Tibial nerve (tissue), 4 donors: ENCODE measurements around the gene PSME3.

Source experiments
- CTCF ChIP-seq, 5 experiments: fragments of 200-600 bp in 3 of 5; fragments of 450-650 bp in 2 of 5; sonication (generic) in 3 of 5; IDR thresholded peaks; one replicate each; pipeline ENCODE4 v1.5.1; 2016 to 2019; ENCODE audit warnings: antibody characterized with exemption in 5 of 5, mild to moderate bottlenecking in 3 of 5, moderate library complexity in 2 of 5
- EP300 ChIP-seq, 2 donors: sonication (generic); formaldehyde crosslinking; IDR thresholded peaks; one replicate each; pipeline ENCODE4 v1.6.1; 2017; ENCODE audit warnings: antibody characterized with exemption in 2 of 2, mild to moderate bottlenecking in 1 of 2
- POLR2A ChIP-seq, 2 donors: fragments of 450-650 bp; IDR thresholded peaks; one replicate each; pipeline ENCODE4 v1.6.1; 2017; ENCODE audit warnings: antibody characterized with exemption in 2 of 2, mild to moderate bottlenecking in 2 of 2, moderate library complexity in 2 of 2

GRCh38 chr17:42882166-42882565 is 49.0 kb downstream of the PSME3 start:
- TF ChIP-seq CTCF (IDR thresholded peaks at IDR 0.05): no peak
- no peak for TF ChIP-seq POLR2A (IDR thresholded peaks at IDR 0.05)
- TF ChIP-seq EP300 (IDR thresholded peaks at IDR 0.05): no peak
